ENCODE data around the gene ALPK1. TPM values are rescaled to one million over a fixed set of nuclear protein-coding genes. Genes with fewer than 3 reads are reported as not detected.

Gene ALPK1
- total RNA-seq, 1 donor from 2014 or later: 5.5 TPM

DNA sequence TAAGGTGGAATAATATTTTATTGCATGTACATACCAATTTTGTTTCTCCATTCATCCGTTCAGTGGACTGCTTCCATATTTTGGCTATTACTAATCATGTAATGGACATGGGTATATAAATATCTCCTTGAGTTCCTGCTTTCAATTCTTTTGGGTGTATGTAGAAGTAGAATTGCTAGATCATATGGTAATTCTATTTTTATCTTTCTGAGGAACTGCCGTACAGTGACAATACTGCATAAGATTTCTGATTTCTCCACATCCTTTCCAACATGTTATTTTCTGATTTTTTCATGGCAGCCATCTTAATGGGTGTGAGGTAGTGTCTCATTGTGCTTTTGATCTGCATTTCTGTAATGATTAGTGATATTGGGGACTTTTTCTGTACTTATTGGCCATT lies 19.2 kb downstream of the ALPK1 start:
- TF ChIP-seq, protein P1, sequence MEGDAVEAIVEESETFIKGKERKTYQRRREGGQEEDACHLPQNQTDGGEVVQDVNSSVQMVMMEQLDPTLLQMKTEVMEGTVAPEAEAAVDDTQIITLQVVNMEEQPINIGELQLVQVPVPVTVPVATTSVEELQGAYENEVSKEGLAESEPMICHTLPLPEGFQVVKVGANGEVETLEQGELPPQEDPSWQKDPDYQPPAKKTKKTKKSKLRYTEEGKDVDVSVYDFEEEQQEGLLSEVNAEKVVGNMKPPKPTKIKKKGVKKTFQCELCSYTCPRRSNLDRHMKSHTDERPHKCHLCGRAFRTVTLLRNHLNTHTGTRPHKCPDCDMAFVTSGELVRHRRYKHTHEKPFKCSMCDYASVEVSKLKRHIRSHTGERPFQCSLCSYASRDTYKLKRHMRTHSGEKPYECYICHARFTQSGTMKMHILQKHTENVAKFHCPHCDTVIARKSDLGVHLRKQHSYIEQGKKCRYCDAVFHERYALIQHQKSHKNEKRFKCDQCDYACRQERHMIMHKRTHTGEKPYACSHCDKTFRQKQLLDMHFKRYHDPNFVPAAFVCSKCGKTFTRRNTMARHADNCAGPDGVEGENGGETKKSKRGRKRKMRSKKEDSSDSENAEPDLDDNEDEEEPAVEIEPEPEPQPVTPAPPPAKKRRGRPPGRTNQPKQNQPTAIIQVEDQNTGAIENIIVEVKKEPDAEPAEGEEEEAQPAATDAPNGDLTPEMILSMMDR (conservative IDR thresholded peaks at IDR 0.05; ENCODE audit: low read depth, low read length): no peak

DNA sequence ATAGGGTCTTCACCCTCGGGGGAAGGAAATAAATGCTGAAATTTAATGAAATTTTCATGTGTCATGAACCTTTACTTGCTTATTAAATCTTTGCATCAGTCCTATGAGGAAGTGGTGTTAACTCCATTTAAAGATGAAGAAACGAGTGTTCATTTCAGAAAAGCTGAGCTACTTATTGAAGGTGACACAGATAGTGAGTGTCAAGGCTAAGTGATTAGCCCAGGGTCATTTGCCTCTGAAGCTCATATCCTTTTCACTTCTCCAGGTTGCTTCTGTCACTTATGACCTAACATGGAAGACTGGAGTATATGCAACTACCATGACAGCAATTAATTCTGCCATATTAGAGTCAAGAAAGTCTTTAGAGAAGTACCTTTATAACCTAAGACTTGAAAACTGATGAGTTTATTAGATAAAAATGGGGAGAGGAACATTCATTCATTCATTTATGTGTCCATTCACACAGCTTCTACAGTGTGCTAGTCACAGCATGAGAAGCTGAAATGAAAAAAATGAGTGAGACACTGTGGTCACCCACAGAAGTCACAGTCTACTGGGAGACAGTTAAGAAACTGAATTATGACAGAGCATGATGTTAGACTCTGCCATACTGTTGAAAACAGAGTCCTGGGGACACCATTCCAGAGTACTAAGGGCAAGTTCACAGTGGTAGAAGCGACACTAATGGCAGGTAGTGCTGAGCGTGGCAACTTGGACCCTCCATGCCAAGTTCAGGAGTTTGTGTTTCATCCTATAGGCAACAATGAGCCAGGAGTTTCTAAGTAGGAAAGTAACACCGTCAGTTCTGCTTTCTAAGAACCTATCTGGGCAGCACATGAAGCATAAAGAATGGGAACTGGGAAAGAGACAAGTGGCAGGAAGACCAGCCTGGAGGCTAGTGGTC lies 21.3 kb downstream of the ALPK1 start:
- H3K4me3 ChIP-seq (ENCODE audit: low read depth, low read length): no peak overlapping the region
- DNase-seq (ENCODE audit: low read depth): no peak
- TF ChIP-seq, protein P1 (conservative IDR thresholded peaks at IDR 0.05; ENCODE audit: low read depth, low read length): no peak

More for the DNA sequence above, 19.2 kb downstream of the ALPK1 start:
- DNase-seq (ENCODE audit: low read depth): no peak
- H3K4me3 ChIP-seq (ENCODE audit: low read depth, low read length): no peak overlapping the region

DNA sequence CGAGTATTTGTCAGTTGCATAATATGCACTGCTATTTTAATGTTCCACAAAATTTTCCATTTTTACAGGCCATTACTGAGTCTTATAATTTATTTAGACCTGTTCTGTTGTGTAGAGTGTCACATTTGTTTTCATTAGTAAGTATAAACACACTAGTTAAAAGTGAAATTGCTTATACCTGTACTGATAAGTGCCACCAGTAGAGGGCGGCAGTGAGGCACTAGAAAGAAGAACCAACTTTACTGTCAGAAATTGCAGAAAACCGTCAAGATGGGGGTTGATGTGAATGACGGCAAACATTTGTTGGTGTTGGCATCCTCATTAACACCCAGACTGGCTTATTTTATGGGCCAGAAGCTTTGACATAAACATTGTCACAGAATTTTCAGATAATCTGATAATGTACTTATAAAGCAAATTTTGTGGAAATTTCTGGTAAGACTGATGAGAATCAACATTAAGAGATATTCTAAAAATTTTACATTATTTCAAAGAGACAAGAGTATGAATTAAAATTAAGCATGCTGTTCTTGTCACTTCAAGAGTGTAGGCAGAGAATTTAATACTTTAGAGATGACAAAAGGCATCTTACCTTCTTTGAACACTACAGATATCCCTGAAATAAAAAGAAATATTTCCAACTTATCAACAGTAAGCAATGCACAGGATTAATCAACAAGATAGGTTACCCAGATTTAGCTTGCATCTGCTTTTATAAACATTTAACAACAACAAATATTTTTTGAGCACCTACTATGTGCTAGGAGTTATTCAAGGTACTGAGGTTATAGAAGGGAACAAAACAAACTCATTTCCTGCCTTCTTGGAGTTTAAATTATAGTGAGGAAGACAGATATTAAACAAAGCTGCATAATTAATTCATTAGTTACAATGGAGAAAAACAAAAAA lies 24.9 kb downstream of the ALPK1 start:
- TF ChIP-seq, protein P1 (conservative IDR thresholded peaks at IDR 0.05; ENCODE audit: low read depth, low read length): peak; percentile 97
- H3K4me3 ChIP-seq (ENCODE audit: low read depth, low read length): no peak overlapping the region
- peak; percentile 4 for DNase-seq (ENCODE audit: low read depth)

DNA sequence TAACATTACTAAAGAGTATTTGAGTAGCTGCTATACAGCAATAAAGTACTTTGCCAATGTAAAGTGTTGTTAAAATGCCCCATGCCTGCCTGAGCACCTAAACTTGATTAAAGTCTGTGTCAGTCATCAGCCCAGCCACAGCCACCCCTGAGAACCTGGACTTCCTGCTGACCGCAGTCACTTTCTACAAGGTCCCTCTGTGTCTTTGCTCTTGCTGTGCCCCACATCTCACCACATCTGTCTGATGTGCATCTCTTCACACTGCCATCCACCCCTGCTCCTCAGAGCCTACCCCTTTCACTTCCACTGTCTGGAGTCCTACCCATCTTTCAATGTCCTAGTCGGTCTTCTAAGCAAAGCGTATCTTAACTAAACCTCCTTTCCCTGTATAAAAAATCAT lies 25.7 kb downstream of the ALPK1 start:
- no peak overlapping the region for H3K4me3 ChIP-seq (ENCODE audit: low read depth, low read length)

DNA sequence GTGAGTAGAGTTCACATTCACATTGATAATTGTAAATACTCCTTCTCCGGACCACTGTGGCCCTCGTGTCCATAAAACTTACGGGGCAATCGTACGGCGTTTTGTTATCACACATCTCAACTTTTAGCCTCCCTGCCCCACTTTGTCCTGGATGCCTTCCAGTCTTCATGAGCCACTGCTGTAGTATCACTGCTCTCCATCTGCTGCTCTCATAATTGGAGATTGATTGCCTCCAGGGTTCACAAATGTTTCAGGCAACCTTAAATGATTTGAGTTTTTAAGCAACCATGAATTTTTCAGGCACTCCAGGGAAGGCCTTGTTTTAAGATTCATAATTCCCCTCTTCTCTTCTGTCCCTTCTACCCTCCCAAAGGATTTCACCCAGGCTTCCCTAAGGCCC lies 28.4 kb downstream of the ALPK1 start:
- DNase-seq (ENCODE audit: low read depth): no peak
- TF ChIP-seq, protein P1 (conservative IDR thresholded peaks at IDR 0.05; ENCODE audit: low read depth, low read length): no peak
- no peak overlapping the region for H3K4me3 ChIP-seq (ENCODE audit: low read depth, low read length)

More for the DNA sequence above, 25.7 kb downstream of the ALPK1 start:
- DNase-seq (ENCODE audit: low read depth): no peak
- TF ChIP-seq, protein P1 (conservative IDR thresholded peaks at IDR 0.05; ENCODE audit: low read depth, low read length): no peak

DNA sequence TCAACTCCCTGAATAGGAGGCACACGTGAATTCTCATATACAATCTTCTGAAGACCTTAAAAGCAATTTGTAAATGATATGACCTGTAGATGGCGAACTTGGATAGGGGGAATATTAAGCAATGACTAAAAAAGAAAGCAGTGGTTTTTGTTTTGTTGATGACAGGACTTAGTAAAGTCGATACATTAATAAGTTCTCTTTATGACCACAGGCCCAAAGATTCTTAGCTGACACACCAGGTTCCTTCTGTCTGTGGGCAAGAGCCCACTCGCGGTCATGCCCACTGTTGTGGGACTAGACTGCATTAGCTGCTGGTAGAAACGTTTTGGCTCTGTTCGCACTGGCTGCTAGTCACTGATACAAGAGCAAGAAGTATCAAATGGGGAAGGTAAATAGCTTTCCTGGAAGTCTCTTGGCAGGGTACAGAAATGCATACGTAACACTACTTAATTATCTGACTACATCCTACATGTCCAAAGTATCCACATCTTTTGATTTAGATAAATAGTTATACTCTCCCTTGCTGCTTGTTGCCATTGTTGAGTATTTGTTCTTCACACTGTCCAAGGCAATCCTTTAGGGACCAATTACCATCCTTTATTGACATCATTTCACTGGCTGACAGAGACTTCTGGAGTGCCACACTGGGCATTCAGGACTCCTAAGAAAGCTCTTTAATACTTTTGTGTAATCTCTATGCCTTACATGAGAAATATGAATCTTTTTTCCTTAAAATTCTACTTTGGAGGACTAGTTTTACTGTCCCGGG lies 31.0 kb downstream of the ALPK1 start:
- DNase-seq (ENCODE audit: low read depth): no peak
- TF ChIP-seq, protein P1 (conservative IDR thresholded peaks at IDR 0.05; ENCODE audit: low read depth, low read length): peak; percentile 59
- H3K4me3 ChIP-seq (ENCODE audit: low read depth, low read length): no peak overlapping the region

Data from epithelial cell of proximal tubule (primary cell).